Activated CD8-positive, alpha-beta memory T cell treated with anti-CD3 and anti-CD28 coated beads for 1 hour (primary cell): Measurements from ENCODE around the gene PKM.
"Not testable (repeated sequence)": the region's sequence is repeated elsewhere in the genome, so short reads cannot be mapped to it uniquely, and the experiment has no call there.

Experiments
- DNase-seq, 2 donors: peaks; one replicate each; pipeline ENCODE4 v3.0.0-alpha.2; 2020; ENCODE audit warnings: low read depth in 1 of 2; ENCODE audit errors: extremely low read depth in 1 of 2

Gene PKM

DNA sequence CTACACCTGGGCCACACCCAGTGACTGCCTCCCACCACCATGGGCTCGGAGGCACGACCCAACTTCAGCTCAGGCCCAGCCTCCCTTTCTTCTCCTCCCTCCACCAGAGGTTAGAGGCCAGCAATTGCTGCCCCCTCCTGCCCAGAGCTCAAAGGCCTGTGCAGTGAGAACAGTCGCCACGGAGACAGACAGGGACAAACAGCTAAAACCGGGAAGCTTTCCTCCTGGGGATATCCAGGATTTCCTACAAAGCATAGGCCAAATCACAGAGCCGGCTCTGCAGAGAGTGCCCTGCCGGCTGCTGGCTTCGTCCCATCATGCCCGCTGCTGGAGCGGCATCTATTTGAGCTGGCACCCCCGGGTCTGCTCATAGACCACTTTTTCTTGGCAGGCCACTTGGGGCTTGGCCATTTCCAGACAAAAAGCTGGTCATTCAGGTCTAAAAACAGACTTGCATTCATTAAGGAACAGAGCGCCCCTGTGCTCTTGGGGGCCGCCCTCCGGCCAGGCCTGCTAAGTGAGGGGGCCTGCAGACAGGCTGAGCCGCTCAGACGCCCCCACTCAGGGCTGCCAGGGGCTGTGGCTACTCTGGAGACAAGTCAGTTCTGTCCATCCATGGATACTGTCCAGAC, 50.9 kb downstream of the PKM start:
- no peak for DNase-seq

GRCh38 chr15:72178976-72179585, 51.9 kb downstream of the PKM start:
- no peak for DNase-seq

DNA sequence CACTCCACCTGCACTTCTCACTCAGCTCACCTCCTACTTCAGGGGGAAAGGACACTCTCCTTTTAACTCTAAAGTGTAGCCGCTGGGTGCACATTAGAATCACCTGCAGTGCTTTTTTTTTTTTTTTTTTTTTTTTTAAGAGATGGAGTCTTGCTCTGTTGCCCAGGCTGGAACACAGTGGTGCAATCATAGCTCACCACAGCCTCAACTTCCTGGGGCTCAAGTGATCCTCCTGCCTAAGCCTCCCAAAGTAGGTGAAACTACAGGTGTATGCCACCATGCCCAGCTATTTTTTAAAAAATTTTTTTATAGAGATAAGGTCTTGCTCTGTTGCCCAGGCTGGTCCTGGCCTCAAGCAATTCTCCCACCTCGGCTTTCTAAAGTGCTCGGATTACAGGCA, 54.2 kb downstream of the PKM start:
- no peak for DNase-seq

GRCh38 chr15:72176159-72176558, 54.8 kb downstream of the PKM start:
- DNase-seq = no peak

- no peak for DNase-seq
These were observed 55.6 kb downstream of the PKM start for GRCh38 chr15:72175186-72176044.

DNA sequence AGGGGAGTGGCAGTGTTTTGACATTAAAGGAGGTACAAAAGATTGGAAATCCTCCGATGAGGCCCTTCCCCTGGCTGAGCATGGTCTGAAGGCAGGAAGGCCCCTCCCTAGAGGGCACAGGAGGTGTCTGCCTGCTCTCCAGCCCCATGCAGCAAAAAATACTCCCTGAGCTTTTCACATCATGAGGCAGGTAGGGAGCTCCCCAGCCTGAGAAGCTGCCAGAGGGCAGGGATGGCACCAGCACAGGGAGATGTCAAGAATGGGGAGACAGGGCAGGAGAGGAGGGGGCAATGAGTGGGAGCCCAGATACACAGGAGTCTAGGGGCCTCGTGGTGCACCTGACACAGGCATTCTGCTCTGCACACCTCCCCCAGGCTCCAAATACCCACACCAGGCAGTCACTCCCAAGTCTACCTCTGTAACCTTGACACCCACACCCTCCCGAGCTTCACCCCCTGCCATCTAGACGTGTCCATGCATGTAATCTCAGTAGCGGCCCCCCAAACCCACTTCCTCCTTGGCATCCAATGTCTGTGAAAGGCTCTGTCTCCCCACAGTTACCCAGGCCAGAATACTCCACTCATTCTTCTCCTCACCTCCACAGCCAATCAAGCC, 56.3 kb downstream of the PKM start:
- no peak for DNase-seq

- DNase-seq = no peak
These were observed 57.0 kb downstream of the PKM start for GRCh38 chr15:72173864-72174550.

GRCh38 chr15:72173401-72173800, 57.6 kb downstream of the PKM start:
- DNase-seq = no peak

DNA sequence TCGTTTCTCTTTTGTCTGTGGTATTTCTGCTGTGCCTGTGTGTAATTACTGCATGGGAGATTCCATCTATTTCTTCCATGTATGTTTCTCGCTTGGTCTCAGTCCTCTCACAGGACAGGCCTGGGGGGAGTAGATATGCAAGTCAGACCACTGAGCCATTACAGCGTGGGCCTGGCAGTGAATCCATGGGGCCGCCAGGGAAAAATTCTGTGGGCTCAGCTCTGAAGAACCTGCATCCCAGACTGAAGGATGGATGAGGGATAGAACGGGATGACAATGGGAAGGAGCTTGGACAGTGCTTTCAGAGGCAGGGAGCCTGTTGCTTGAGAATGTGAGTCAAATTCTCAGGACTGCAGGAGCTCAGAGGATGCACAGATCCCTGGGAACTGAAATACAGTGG, 58.2 kb downstream of the PKM start:
- DNase-seq = no peak

DNA sequence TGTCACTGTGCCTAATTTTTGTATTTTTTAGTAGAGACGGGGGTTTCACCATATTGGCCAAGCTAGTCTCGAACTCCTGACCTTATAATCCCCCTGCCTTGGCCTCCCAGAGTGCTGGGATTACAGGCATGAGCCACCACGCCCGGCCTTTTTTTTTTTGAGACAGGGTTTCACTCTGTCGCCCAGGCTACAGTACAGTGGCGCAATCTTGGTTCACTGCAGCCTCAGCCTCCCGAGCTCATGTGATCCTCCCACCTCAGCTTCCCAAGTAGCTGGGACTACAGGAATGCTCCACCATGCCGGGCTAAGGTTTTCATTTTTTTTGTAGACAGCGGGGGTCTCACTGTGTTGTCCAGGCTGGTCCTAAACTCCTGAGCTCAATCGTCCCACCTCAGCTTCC, 59.0 kb downstream of the PKM start:
- DNase-seq = not testable (repeated sequence)

DNA sequence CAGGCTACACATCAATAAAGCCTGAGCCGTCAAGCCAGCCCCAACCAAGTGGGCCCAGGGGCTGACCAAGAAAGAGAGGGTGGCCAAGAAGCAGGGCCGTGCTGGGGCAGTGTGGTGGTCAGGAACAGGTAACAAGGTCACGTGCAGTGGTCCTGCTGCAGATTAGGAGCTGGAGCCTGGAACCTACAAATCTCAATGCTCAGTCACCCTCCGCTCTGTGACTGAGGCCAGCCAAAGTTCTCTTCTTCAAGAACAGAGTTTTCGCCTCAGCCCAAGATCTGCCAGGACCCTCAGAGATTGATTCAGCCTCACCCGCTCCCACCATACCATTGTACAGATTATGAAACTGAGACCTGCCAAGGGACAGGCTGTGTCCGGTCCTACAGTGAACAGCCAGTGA, 60.3 kb downstream of the PKM start:
- DNase-seq = no peak

DNA sequence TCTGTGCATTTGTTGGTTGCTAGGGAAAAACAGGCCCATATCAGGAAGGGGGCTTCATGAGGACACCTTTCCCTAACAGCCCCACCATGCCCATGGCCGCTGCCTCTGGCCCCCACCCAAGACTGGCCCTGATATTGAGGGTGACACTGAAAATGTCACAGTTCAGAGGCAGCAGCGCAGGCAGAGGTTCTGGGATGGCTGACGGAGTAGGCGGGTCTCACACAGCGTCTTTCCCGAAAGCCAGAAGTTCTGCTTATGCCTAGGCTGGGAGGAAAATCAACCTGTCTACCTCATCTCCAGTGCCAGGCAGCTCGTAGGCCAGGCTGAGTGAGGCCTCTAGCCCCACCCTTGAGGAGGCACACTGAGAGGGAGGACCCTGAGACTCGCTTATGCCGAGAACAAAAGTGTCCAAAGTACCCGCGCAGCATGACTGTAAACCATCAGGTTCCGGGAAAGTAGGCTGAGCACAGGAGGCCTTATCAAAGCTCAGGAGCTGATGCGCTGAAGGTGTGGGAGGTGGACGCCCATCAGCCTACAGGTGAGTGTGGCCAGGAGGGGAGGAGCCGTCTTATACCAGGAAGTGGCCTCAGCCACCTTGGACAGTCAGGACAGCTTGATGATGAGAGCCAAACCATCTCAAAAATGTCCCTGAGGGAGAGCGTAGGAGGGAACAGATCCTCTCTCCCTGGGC, 60.9 kb downstream of the PKM start:
- no peak for DNase-seq

GRCh38 chr15:72169236-72169920, 61.6 kb downstream of the PKM start:
- DNase-seq = no peak

DNA sequence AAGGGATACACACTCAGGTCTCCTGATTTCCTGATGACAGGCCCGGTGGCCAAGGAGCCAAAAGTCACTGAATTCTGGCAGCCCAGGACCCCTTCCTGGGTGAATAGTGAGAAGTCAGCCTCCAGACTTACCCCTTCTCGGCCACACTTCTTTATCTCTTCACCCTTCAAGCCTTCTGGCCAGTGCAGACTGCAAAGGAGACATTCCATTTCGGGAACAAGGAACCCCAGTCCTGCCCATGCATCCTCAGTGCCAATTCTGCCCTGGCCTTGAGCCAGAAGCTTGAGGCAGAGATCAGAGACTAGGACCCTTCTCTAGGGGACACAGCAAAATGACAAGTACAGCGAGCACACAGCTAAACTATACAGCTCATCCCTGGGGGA, 62.2 kb downstream of the PKM start:
- DNase-seq = no peak

DNA sequence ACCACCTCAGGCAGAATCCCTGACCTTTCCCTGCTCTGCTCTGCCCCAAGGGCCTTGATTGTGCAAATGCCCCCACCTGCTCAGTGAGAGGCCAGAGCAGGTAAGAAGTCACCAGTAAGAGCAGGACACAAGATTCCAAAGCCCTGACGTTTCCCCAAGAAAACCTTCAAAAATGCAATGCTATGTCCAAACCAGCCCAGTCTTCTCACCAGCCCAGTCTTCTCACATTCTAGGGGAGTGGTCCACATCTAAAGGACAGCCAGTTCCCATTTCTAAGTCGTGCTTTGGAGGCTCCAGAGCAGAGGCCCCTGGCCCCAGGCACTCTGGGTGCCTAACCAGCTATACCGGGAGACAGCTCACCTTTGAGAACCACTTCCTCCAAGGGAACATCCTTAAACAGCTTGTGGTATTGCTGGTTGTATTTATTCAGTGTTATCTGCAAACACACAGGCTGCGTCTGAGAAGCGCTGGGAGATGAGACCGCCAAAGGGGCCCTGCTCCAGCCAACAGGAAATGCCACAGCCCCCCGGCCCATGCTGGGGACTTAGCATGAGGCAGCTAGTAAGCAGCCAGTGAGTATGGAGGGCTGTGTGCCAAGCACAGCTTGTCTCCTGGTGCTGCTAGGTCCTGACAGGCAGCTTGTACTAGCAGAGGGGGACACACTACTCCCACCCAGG, 62.7 kb downstream of the PKM start:
- DNase-seq = no peak

GRCh38 chr15:72167445-72167844, 63.5 kb downstream of the PKM start:
- no peak for DNase-seq

DNA sequence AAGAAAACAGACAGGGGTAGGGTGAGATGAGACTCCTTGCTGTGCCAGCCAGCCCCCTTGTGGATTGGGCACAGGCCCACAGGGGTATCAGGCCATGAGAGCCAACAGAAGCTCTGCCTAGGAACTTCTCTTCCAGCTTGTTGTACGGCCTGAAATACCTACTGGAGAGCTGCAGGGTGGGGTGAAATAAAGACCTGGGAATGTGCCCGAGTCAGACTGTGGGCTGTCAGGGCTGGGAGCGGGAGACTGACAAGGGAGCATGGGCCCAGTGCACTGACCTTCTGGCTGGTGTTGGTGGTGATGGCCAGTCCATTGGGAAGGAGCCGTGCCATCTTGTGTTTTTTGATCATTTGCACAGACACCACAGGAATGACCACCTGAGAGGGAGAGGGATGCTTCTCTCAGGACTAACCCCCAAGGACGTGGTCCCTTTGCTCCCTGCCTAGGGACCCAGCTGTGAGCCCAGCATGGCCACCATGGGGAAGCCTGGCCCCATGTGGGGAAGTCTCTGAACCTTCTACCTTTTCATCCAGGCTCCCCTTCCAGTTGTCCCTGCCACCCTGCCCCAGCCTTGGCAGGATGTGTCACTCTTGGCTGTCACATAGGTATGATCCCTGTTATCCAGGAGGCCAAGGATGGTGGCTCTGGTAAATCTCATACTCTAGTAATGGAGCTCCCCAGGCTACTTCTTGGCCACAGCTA, 64.1 kb downstream of the PKM start:
- no peak for DNase-seq

DNA sequence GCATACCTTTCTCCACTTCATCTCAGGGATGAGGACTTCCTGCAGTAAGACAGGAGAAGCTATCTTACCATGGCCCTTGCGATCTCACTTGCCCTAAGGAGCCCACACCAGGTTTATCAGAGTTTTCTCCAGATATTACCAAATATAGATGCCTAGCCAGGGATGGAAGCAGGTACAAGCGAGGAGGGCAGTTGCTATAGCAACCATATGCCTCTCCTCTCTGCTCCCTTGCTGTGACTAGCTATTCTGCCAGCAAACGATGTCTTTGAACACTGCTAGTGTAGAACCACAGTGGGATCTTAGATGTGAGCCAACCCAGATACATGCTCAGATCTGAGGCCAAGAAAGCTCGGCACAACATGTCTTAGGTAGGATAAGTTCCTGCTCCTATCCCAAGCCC, 67.3 kb downstream of the PKM start:
- DNase-seq = no peak

- no peak for DNase-seq
These were observed 68.4 kb downstream of the PKM start for GRCh38 chr15:72162569-72162968.
